ENCODE data around the gene THAP4. TPM values are rescaled to one million over a fixed set of nuclear protein-coding genes. Genes with fewer than 3 reads are reported as not detected.

Gene THAP4
- total and polyA plus RNA-seq, 5 donors, result 74.2 to 126 (median 94.2) TPM

DNA sequence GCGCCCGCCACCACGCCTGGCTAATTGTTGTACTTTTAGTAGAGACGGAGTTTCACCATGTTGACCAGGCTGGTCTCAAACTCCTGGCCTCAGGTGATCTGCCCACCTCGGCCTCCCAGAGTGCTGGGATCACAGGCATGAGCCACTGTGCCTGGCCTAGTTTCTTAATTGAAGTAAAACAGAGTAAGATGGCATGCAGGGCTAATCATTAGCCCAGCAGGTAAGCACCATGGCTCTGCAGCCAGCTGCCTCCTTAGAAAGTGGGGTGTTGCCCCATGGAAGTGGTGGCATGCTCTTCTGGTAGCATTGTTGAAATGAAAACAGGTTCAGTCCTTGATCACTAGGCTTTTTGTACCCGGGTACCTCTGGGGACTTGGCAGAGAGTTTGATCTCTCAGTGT, 13.0 kb upstream of the THAP4 start:
- no peak for ATAC-seq
- H3K9me3 ChIP-seq (ENCODE audit: control insufficient read depth, low read length), result no peaks in the 10 kb centered on the region
- no peak overlapping the region for H3K4me3 ChIP-seq (ENCODE audit: low read length)
- intact Hi-C loops (cut with DNase I), result no loop called here
- no peaks in the 10 kb centered on the region for H3K4me1 ChIP-seq (ENCODE audit: control insufficient read depth, insufficient read depth, low read length)
- H3K27ac ChIP-seq (ENCODE audit: low read length), result no peak overlapping the region
- no peak for DNase-seq
- no peaks in the 10 kb centered on the region for H3K27me3 ChIP-seq (ENCODE audit: control insufficient read depth, insufficient read depth)
- WGBS, result 89% methylated on average over 6 of the region's 6 CpGs

DNA sequence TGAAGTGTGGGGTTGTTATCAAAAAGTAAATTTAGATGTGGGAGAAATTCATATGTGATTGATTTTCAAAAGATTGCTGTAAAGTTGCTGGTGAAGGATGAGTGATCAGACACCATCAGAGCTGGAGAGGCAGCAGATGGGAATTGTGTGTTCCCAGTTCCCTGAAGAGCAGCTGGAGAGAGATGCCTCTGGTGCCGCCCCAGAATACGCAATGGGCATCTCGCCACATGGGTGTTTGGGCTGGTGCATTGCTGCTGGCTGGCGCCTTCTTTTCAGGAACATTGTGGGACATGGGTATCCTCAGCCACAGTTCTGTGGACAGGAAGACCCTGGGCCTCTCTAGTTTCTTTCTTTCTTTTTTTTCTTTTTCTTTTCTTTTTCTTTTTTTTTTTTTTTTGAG, 12.4 kb upstream of the THAP4 start:
- Histone ChIP-seq H3K4me1 (ENCODE audit: control insufficient read depth, insufficient read depth, low read length) (no peaks in the 10 kb centered on the region), H3K27me3 (ENCODE audit: control insufficient read depth, insufficient read depth) (no peaks in the 10 kb centered on the region), H3K9me3 (ENCODE audit: control insufficient read depth, low read length) (no peaks in the 10 kb centered on the region), H3K27ac (ENCODE audit: low read length) (no peak overlapping the region), H3K4me3 (ENCODE audit: low read length) (no peak overlapping the region)
- 61% methylated on average over 4 of the region's 4 CpGs for WGBS
- intact Hi-C loops (cut with DNase I), result no loop called here
- DNase-seq (peak in 2 of 3 donors; percentile 70 to 76), ATAC-seq (peak; percentile 52 to 63)

DNA sequence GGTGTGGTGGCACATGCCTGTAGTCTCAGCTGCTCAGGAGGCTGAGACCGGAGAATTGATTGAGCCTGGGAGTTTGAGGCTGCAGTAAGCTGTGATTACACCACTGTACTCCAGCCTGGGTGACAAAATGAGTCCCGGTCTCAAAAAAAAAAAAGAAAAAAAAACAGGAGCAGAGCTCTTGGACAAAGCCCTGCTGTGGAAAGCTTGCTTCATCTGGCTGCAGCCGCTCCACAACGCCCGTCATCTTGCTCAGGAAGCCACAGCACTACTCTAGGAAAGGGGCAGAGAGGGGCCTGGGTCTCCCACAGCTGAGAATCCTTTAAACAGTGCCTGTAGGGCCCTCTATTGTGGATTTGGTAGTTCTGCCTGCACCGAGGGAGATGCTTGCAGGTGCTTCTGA, 11.5 kb upstream of the THAP4 start:
- Histone ChIP-seq H3K9me3 (ENCODE audit: control insufficient read depth, low read length) (no peaks in the 10 kb centered on the region), H3K27me3 (ENCODE audit: control insufficient read depth, insufficient read depth) (no peaks in the 10 kb centered on the region), H3K4me3 (ENCODE audit: low read length) (no peak overlapping the region), H3K4me1 (ENCODE audit: control insufficient read depth, insufficient read depth, low read length) (no peaks in the 10 kb centered on the region), H3K27ac (ENCODE audit: low read length) (no peak overlapping the region)
- DNase-seq (peak in 1 of 3 donors; percentile 12), ATAC-seq (no peak)
- 74% methylated on average over 6 of the region's 6 CpGs for WGBS
- intact Hi-C loops (cut with DNase I), result no loop called here

DNA sequence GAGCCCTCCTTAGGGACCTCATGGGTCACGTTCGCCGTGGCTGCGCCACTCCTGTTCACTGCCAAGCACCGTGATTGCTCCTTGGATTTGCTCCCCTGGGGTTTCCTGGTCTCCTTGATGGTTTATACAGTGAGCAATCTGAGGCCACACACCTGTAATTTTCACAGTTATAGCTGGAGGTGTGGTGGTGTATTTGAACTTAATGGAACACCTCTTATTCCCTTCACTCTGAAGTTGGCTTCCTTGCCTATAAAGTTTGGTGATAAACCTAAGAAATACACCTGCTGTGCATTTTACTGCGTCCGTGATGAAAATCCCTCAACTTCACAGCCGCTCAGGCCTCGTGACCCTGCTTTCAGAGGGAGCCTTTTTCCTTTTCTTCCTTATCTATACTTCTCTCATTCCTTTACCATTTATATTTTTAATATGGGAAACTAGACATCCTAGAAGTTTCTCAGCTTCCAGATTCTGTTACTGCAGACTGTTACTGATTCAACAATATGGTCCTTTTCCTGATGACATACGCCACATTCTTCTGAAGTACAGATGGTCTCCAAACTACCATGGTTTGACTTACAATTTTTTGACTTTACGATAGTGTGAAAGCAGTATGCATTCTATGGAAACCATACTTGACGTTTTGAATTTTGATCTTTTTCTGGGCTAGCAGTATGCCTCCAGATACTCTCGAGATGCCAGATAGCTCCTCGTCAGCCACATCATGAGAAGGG, 9.1 kb upstream of the THAP4 start:
- Histone ChIP-seq H3K9me3 (ENCODE audit: control insufficient read depth, low read length) (no peaks in the 10 kb centered on the region), H3K27me3 (ENCODE audit: control insufficient read depth, insufficient read depth) (no peaks in the 10 kb centered on the region), H3K4me3 (ENCODE audit: low read length) (no peak overlapping the region), H3K27ac (ENCODE audit: low read length) (no peak overlapping the region), H3K4me1 (ENCODE audit: control insufficient read depth, insufficient read depth, low read length) (no peaks in the 10 kb centered on the region)
- 81% methylated on average over 14 of the region's 14 CpGs for WGBS
- intact Hi-C loops (cut with DNase I), result no loop called here
- DNase-seq, result peak in 1 of 3 donors; percentile 24
- ATAC-seq, result no peak

DNA sequence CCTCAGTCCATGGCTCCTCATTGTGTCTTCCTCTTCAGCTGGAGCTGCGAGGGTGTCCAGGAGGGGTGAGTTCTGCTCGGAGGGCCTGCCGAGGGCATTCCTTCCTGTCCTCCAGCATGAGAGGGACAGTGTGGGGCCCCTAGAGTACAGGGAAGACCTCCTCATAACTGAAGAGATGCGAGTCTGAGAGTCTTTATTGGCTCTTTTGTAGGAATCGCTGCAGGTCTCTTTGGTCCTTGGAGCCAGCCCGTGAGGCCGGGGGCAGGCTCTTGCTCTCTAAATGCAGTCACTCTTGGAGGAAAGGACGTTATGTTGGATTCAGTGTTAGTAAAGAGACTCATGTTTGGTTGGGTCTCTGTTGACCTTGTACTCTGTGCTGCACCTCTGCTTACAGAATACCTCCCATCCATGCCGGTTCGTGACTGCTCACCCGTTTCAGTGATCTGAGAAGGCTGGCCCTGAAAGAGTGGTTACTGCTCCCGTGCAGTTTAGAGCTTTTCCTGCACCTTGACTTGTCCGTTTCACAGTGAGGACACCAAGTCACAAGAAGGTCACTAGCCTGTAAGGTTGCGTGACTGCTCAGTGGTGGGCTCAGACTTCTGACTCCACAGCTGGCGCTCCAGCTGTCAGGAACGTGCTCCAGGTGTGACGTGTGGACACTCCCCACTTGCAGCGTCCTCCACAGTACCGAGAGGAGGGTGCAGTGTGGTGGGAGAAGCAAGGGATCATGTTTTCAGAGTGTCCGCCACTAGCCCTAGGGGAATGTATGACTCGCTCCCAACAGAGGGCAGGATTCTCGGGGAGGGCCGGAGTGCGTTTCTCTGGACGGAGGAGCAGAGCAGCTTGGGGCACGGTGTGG, 8.3 kb upstream of the THAP4 start:
- Histone ChIP-seq H3K4me1 (ENCODE audit: control insufficient read depth, insufficient read depth, low read length) (no peaks in the 10 kb centered on the region), H3K27me3 (ENCODE audit: control insufficient read depth, insufficient read depth) (no peaks in the 10 kb centered on the region), H3K27ac (ENCODE audit: low read length) (no peak overlapping the region), H3K4me3 (ENCODE audit: low read length) (no peak overlapping the region), H3K9me3 (ENCODE audit: control insufficient read depth, low read length) (no peaks in the 10 kb centered on the region)
- 81% methylated on average over 26 of the region's 26 CpGs for WGBS
- DNase-seq (peak in 1 of 3 donors; percentile 19), ATAC-seq (no peak)
- intact Hi-C loops (cut with DNase I), result no loop called here

DNA sequence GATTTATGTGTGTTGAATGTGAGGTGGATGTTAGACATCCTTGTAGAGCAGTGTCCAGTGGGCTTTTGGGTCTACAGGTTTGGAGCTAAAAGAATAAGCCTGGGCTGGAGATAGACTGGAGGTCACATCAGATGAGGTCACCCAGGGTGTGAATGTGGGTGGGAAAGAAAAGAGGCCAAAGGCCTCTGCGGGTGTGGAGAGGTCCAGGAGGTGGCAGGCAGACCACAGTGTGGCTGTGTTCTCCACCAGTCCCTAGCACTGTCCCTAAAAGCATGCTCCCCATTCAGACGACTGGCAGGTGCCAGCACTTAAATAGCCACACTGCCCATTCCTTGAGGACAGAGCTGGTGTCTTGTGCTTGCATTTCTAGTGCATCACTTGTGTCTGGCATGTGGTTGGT, 4.7 kb upstream of the THAP4 start:
- DNase-seq (peak in 1 of 3 donors; percentile 16), ATAC-seq (no peak)
- 58% methylated on average over 2 of the region's 2 CpGs for WGBS
- Histone ChIP-seq H3K27ac (ENCODE audit: low read length) (no peak overlapping the region), H3K4me3 (ENCODE audit: low read length) (no peak overlapping the region), H3K9me3 (ENCODE audit: control insufficient read depth, low read length) (no peaks in the 10 kb centered on the region), H3K27me3 (ENCODE audit: control insufficient read depth, insufficient read depth) (no peaks in the 10 kb centered on the region), H3K4me1 (ENCODE audit: control insufficient read depth, insufficient read depth, low read length) (no peaks in the 10 kb centered on the region)
- intact Hi-C loops (cut with DNase I), result no loop called here

DNA sequence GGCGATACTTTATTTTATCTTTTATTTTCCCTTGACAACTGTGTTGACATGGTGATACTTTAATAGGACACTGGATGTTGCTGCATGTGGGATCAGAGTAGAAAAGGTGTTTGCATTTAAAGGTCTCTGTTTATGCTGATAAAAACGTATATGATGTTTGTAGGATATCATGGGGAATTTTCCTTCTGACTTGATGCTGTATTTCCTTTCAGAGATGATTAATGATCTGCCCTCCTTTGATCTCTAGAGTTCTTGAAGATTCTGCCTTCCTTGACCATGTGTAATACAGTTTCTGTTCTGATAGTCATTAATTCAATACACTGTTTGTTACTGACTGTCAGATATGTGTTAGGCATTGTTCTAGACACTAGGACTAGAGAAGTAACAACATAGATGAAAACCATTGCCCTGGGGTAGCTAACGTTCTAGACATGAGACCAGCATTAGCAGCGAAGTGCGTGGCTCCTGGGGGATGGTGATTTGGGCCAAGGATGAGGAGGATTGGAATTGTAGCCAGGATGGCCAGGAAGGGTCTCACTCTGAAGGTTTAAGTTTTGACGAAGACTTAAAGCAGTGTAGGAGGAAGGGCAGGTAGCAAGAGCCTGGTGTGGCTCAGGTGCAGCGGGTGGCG, 3.3 kb upstream of the THAP4 start:
- no peak for ATAC-seq
- Histone ChIP-seq H3K4me3 (ENCODE audit: low read length) (no peak overlapping the region), H3K27ac (ENCODE audit: low read length) (no peak overlapping the region), H3K27me3 (ENCODE audit: control insufficient read depth, insufficient read depth) (no peaks in the 10 kb centered on the region), H3K4me1 (ENCODE audit: control insufficient read depth, insufficient read depth, low read length) (no peaks in the 10 kb centered on the region), H3K9me3 (ENCODE audit: control insufficient read depth, low read length) (no peaks in the 10 kb centered on the region)
- 87% methylated on average over 8 of the region's 8 CpGs for WGBS
- intact Hi-C loops (cut with DNase I), result no loop called here
- no peak for DNase-seq

DNA sequence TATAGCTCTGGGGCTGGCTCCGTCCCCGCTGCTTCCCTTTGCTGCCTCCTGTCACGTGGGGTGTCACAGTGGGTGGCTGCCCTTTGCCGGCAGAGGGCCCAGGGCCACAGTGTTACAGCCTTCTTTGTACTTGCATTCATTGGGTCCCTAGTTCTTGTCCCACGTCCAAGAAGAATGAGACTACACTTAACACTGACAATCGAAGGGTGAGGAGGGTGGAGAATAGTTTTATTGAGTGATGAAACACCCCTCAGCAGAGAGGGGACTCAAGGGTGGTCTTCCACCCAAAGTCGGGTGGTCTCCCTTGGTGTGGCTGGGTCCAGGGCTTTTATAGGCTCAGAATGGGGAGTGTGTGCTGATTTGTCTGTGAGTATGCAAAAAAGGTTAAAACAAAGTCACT, 2.4 kb upstream of the THAP4 start:
- no peaks in the 10 kb centered on the region for H3K27me3 ChIP-seq (ENCODE audit: control insufficient read depth, insufficient read depth)
- H3K9me3 ChIP-seq (ENCODE audit: control insufficient read depth, low read length), result no peaks in the 10 kb centered on the region
- peaks cover 2% of the 10 kb centered on the region for H3K4me1 ChIP-seq (ENCODE audit: control insufficient read depth, insufficient read depth, low read length)
- no peak overlapping the region for H3K27ac ChIP-seq (ENCODE audit: low read length)
- intact Hi-C loops (cut with DNase I), result loop anchor here in 2 of 4 donors (10.0 kb wide), 1 partner anchor 135 kb away; the partner anchor contains the start of gene STK25 (in 2 of the 2)
- no peak for DNase-seq
- ATAC-seq, result no peak
- 98% methylated on average over 7 of the region's 7 CpGs for WGBS
- no peak overlapping the region for H3K4me3 ChIP-seq (ENCODE audit: low read length)

DNA sequence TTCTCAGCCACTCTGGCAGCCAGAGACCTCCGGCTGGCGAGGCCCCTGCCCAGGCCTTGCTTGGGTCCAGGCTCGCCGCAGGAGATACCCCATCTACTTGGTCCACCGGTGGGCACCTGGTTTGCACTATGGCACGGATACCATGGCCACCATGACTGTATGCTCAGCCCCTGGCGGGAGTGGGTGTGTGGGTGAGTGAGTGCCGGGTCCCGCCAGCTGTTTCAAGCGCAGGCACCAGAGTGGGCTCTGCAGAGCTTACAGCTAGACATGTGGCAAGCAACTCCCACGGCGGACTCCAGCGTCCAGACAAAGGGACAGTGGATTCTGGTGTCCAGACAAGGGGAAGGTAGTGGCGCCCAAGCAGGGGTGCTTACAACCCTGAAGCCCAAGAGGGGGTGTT, 2.0 kb upstream of the THAP4 start:
- Histone ChIP-seq H3K4me3 (ENCODE audit: low read length) (no peak overlapping the region), H3K4me1 (ENCODE audit: control insufficient read depth, insufficient read depth, low read length) (peaks cover 2% of the 10 kb centered on the region), H3K27me3 (ENCODE audit: control insufficient read depth, insufficient read depth) (no peaks in the 10 kb centered on the region), H3K9me3 (ENCODE audit: control insufficient read depth, low read length) (no peaks in the 10 kb centered on the region), H3K27ac (ENCODE audit: low read length) (no peak overlapping the region)
- WGBS, result 96% methylated on average over 14 of the region's 14 CpGs
- no peak for ATAC-seq
- DNase-seq, result peak in 1 of 3 donors; percentile 65
- intact Hi-C loops (cut with DNase I), result loop anchor here in 2 of 4 donors (10.0 kb wide), 1 partner anchor 134 kb away; the partner anchor contains the start of gene STK25 (in 2 of the 2)

DNA sequence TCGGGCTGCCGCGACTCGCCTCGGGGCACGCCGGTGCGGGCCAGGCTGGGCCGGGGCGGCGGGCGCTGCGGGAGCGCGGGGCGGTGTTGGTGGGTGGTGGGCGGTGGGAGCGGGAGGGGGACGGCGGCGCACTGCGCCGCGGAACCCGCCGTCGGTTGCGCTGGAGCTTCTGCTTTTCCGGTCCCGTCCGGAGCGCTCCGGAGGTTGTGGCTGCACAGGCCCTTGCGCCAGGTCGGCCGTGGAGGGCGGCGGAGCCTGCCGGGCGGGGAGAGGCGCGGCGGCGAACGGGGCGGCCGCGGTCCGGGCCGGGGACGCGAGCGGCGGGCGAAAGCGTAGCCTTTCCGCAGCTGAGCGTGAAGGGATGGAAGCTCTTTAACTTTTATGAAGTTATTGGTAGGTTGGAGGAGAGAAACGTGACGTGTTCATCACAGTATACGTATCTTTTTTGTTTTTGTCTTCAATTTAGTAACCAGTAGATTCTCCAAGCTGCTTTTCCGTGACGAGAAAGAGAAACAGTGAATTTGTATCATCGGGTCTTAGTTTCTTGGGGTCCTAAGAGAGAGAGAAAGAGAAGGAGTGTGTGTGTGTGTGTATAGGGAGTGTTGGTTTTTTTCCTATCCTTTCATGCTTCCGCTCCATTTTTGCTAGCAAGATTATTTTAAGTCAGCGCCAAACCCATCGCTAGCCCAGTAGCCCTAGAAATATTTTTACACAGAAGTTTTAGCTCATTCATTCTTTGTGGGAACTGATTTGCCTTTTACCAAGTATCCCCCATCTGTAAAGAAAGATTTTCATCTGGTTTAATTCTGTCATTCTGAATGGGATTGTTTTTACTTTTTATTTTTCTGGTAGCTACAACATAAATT, 1.1 kb upstream of the THAP4 start:
- intact Hi-C loops (cut with DNase I), result loop anchor here in 2 of 4 donors (10.0 kb wide), 1 partner anchor 133 kb away; the partner anchor contains the start of gene STK25 (in 2 of the 2)
- DNase-seq (no peak), ATAC-seq (no peak)
- H3K27ac ChIP-seq (ENCODE audit: low read length), result peak overlapping the region; percentile 49
- peaks cover 2% of the 10 kb centered on the region for H3K4me1 ChIP-seq (ENCODE audit: control insufficient read depth, insufficient read depth, low read length)
- H3K4me3 ChIP-seq (ENCODE audit: low read length), result peak overlapping the region; percentile 88
- H3K9me3 ChIP-seq (ENCODE audit: control insufficient read depth, low read length), result no peaks in the 10 kb centered on the region
- under 1% methylated on average over 67 of the region's 67 CpGs for WGBS
- no peaks in the 10 kb centered on the region for H3K27me3 ChIP-seq (ENCODE audit: control insufficient read depth, insufficient read depth)

Measured in right cardiac atrium (tissue), 5 donors.